ENCODE results near the gene PIGX.
A peak's percentile ranks its signal among the peaks of the same experiment; 100 is the strongest.

PIGX gene

DNA sequence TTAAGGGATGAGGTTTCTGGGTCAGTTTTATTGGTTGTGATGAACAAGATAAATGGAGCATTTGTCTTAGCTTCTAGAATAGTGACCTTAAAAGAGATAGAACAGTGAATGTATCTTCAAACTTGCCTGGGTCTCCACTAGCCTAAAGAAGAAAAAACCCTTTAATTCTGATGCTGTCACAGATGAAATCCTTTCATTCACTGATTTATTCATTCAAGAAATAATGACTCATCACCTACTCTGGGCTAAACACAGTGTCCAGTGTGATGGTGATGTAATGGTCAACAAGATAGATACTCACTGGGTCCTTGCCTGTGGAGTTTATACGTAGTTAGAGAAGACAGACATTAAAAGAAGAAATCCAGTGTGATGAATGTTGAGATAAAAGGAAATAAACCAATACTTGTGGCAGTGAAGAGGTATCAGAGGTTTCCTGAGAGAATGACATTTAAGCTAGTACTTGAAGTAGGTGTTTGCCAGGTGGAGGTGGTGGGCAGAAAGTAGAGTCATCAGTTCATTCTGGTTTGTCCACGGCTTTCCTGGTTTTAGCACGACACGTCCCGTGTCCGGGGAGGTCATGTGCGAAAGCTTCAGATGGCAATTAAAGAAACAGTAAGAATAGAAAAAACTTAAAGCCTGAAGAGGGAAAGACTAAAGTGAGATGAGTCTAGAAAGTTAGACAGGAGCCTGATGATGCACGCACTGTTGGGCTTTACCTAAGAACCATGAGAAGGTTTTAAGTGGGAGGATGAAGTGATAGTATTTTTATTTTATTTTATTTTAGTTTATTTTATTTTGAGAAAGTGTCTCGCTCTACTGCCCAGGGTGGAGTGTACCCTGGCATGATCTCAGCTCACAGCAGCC is 45.9 kb downstream of the PIGX start:
- DNase-seq (ENCODE audit: low spot score), result peak; percentile 61

DNA sequence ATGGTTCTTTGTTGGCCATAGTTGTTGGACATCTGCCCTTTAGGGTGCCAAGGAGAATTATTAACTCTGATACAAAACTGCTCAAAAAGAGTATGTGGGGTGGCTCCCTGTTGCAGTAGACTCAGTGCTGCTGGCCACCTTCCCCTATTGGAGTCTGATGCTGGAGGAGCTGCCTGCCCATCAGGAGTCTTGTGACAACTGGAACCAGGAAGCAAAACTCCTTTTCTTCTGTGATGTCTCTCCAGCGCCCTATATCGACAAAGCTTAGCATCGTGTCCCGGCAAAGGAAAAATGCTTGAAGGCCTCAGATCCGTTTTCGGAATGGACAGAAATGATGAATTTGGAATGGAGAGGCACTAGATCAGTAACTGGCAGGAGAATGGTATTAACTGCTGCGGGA is 51.0 kb downstream of the PIGX start:
- DNase-seq (ENCODE audit: low spot score), result no peak

DNA sequence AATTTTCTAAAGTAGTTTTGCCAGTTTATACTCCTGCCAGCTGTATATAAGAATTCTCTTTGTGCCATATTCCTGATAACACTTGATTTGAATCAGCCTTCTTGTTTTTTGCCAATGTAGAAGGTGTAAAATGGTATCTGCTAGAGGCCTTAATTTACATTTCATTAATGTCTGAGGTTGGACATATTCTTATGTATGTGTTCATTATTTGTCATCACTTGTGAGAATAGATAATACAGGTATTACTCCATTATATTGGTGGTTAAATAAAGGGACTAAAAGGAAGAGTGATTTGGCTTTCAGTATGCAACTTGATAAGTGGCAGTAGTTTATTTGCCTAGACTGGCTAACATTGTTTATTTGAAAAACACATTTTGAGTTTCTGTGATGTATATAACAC is 53.3 kb downstream of the PIGX start:
- DNase-seq (ENCODE audit: low spot score), result no peak

DNA sequence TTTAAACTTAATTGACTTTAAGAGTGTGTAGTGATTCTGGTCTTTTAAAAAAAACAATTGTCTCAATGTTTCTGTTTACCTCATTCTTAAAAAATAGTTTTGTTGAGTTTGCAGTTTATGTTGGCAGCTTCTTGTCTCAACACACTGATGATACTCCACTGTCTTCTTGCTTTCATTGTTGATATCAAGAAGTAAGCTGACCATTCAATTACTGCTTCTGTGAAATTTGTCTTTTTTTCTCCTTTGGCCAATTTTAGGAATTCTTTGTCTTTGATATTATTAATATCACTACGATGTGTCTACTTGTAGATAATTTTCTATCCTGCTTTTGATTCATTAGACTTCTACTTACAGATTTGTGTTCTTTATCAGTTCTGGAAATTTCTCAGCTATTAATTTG is 58.9 kb downstream of the PIGX start:
- no peak for DNase-seq (ENCODE audit: low spot score)

GRCh38 chr3:196772102-196772501 is 59.9 kb downstream of the PIGX start:
- DNase-seq (ENCODE audit: low spot score), result no peak

- DNase-seq (ENCODE audit: low spot score), result no peak
Measured at GRCh38 chr3:196772897-196773296, 60.7 kb downstream of the PIGX start.

- peak; percentile 12 for DNase-seq (ENCODE audit: low spot score)
Measured at GRCh38 chr3:196774191-196774820, 62.1 kb downstream of the PIGX start.

- no peak for DNase-seq (ENCODE audit: low spot score)
Measured at GRCh38 chr3:196774848-196775422, 62.8 kb downstream of the PIGX start.

DNA sequence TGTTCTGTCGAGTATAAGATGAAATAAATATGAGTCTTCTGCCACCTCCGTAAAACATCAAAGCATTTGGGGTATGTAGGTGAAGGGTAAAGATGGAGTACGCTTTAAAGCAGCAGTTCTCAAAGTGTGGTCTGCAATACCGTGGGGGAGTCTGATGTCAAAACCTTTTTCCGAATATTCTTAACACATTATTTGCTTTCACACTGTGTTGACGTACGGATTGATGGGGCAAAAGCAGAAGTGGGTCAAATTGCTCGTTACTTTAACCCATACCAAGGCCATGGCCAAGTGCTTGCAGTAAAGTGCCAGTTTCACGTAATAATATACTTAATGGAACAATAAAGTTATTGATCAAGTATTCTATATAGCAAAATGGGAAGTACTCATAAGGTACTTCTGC is 63.8 kb downstream of the PIGX start:
- DNase-seq (ENCODE audit: low spot score), result no peak

GRCh38 chr3:196777836-196778235 is 65.7 kb downstream of the PIGX start:
- DNase-seq (ENCODE audit: low spot score), result no peak

GRCh38 chr3:196778755-196779154 is 66.6 kb downstream of the PIGX start:
- DNase-seq (ENCODE audit: low spot score), result peak; percentile 35

- no peak for DNase-seq (ENCODE audit: low spot score)
Measured at GRCh38 chr3:196782511-196782910, 70.3 kb downstream of the PIGX start.

All from AG08396 (cell line).